CD14-positive monocyte (primary cell): ENCODE measurements around the gene ATP8A1. TPM values are rescaled to one million over a fixed set of nuclear protein-coding genes. Genes with fewer than 3 reads are reported as not detected.

Experiments used
- DNase-seq, 3 donors: peaks; one replicate each; pipeline ENCODE4 v3.0.0-alpha.2; 2011 to 2022
- H2AFZ ChIP-seq: 2 replicates; pipeline ENCODE4 v1.6.0; 2012; ENCODE audit warnings: mild to moderate bottlenecking, low read depth, low read length, inconsistent platforms; ENCODE audit not compliant: insufficient read depth, poor library complexity, severe bottlenecking
- H3K27ac ChIP-seq, 2 donors: 1 replicate in 1 of 2; 2 replicates in 1 of 2; pipeline ENCODE4 v1.5.1; 2012 to 2013; ENCODE audit warnings: low read length in 2 of 2, control low read depth in 1 of 2, inconsistent platforms in 1 of 2, low read depth in 1 of 2, mild to moderate bottlenecking in 1 of 2
- H3K27me3 ChIP-seq, 2 donors: one replicate each; pipeline versions ENCODE4 v1.6.0 to v1.6.1; 2011 to 2013; ENCODE audit warnings: low read length in 2 of 2; ENCODE audit not compliant: control insufficient read depth in 2 of 2, insufficient read depth in 2 of 2
- H3K36me3 ChIP-seq, 2 donors: replicated peaks in 1 of 2; 1 replicate in 1 of 2; 2 replicates in 1 of 2; pipeline versions ENCODE4 v1.5.1 to v1.6.1; 2012 to 2013; ENCODE audit warnings: low read length in 2 of 2, control low read depth in 1 of 2, inconsistent platforms in 1 of 2, mild to moderate bottlenecking in 1 of 2; ENCODE audit not compliant: insufficient read depth in 2 of 2, control insufficient read depth in 1 of 2
- H3K4me1 ChIP-seq, 2 donors: 1 replicate in 1 of 2; 2 replicates in 1 of 2; pipeline versions ENCODE4 v1.5.1 to v1.6.1; 2012 to 2013; ENCODE audit warnings: low read length in 2 of 2, control low read depth in 1 of 2, inconsistent platforms in 1 of 2, mild to moderate bottlenecking in 1 of 2, moderate library complexity in 1 of 2; ENCODE audit not compliant: insufficient read depth in 2 of 2, control insufficient read depth in 1 of 2
- H3K4me2 ChIP-seq: replicated peaks from 2 replicates; pipeline ENCODE3; 2012; ENCODE audit warnings: low read length, moderate library complexity, mild to moderate bottlenecking; ENCODE audit not compliant: poor library complexity, severe bottlenecking; ENCODE audit errors: extremely low read depth
- H3K4me3 ChIP-seq, 3 experiments: fragments of 200-600 bp in 1 of 3; sonication (generic) in 1 of 3; replicated peaks in 1 of 3; 1 replicate in 2 of 3; 2 replicates in 1 of 3; pipeline ENCODE4 v1.5.1; 2011 to 2013; ENCODE audit warnings: low read length in 3 of 3, mild to moderate bottlenecking in 3 of 3, control low read depth in 2 of 3, low read depth in 2 of 3, inconsistent platforms in 1 of 3, moderate library complexity in 1 of 3
- H3K79me2 ChIP-seq: 2 replicates; pipeline ENCODE4 v1.6.0; 2012; ENCODE audit warnings: mild to moderate bottlenecking, control low read depth, inconsistent platforms, low read length, moderate library complexity; ENCODE audit not compliant: insufficient read depth
- H3K9ac ChIP-seq: 2 replicates; pipeline ENCODE4 v1.6.0; 2017; ENCODE audit warnings: low read length, mild to moderate bottlenecking; ENCODE audit not compliant: insufficient read depth, poor library complexity, severe bottlenecking
- H3K9me3 ChIP-seq, 2 donors: replicated peaks in 1 of 2; 1 replicate in 1 of 2; 2 replicates in 1 of 2; pipeline versions ENCODE4 v1.5.1 to v1.6.1; 2012 to 2013; ENCODE audit warnings: low read length in 2 of 2, control low read depth in 1 of 2; ENCODE audit not compliant: control insufficient read depth in 1 of 2, insufficient read depth in 1 of 2
- H4K20me1 ChIP-seq: 2 replicates; pipeline ENCODE4 v1.6.0; 2012; ENCODE audit warnings: mild to moderate bottlenecking, low read length, control low read depth, moderate library complexity; ENCODE audit not compliant: insufficient read depth
- H3K27ac Mint-ChIP-seq, 7 donors: one replicate each; pipeline ENCODE4 v1.8.0; 2020; ENCODE audit warnings: mild to moderate bottlenecking in 7 of 7, mixed read lengths in 7 of 7, moderate library complexity in 6 of 7, inconsistent platforms in 2 of 7
- H3K27me3 Mint-ChIP-seq, 3 donors: one replicate each; pipeline ENCODE4 v1.8.0; 2021 to 2022; ENCODE audit warnings: low read depth in 3 of 3, mild to moderate bottlenecking in 3 of 3, mixed read lengths in 3 of 3, moderate library complexity in 3 of 3, inconsistent platforms in 1 of 3
- H3K36me3 Mint-ChIP-seq, 2 donors: one replicate each; pipeline ENCODE4 v1.8.0; 2020; ENCODE audit warnings: mixed read lengths in 2 of 2, inconsistent platforms in 1 of 2, mild to moderate bottlenecking in 1 of 2
- H3K4me1 Mint-ChIP-seq: one replicate; pipeline ENCODE4 v1.8.0; 2020; ENCODE audit warnings: mild to moderate bottlenecking, mixed read lengths
- H3K4me3 Mint-ChIP-seq, 2 donors: one replicate each; pipeline ENCODE4 v1.8.0; 2020; ENCODE audit warnings: mild to moderate bottlenecking in 2 of 2, mixed read lengths in 2 of 2, moderate library complexity in 1 of 2
- H3K9me3 Mint-ChIP-seq, 7 donors: one replicate each; pipeline ENCODE4 v1.8.0; 2020 to 2022; ENCODE audit warnings: mixed read lengths in 7 of 7, mild to moderate bottlenecking in 6 of 7, moderate library complexity in 6 of 7, inconsistent platforms in 2 of 7
- WGBS: methylation state at CpG from one replicate; pipeline ENCODE4 v1.1.5; 2013; ENCODE audit warnings: missing lambda C conversion rate; ENCODE audit not compliant: insufficient coverage; 5-methylcytosine and 5-hydroxymethylcytosine counted together
- intact Hi-C, 2 donors: fragments of 100-400 bp; cut with micrococcal nuclease; formaldehyde crosslinking; loops; one replicate each; pipeline versions ENCODE4 v1.15.0 to v1.15.1; 2023
- polyA plus RNA-seq, 3 donors: library from polyadenylated mRNA; depleted of rRNA in 1 of 3; unstranded in 2 of 3; stranded (reverse) in 1 of 3; fragments of 300-500 nt in 2 of 3; fragments of >200 nt in 1 of 3; fragmentation: Illumina TruSeq in 2 of 3; gene quantifications; 1 replicate in 2 of 3; 2 replicates in 1 of 3; pipeline ENCODE4 v1.2.3, GENCODE V29; 2012 to 2021
- TF ChIP-seq, protein P1 (sequence below): fragments of 200-600 bp; IDR thresholded peaks from one replicate; pipeline ENCODE4 v1.8.0; 2022; ENCODE audit warnings: antibody characterized with exemption, mild to moderate bottlenecking

Gene ATP8A1
- polyA plus RNA-seq, 3 donors = 2.2 to 10.8 (median 3.2) TPM

DNA sequence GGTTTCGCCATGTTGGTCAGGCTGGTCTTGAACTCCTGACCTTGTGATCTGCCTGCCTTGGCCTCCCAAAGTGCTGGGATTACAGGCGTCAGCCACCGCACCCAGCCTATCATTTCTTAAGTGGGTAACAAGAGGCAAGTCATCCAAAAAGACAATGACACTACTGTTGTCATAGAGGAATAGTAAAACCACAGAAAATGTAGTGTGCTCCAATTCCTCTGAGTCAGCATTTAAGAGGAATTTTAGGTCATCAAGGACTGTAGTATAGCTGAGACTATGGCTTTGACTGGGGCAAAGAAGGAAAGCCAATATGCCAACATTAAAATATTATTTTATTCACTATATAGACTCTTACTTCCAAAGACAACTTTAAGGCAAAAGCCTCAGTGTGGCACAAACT is 48.4 kb downstream of the ATP8A1 start:
- TF ChIP-seq, protein P1, sequence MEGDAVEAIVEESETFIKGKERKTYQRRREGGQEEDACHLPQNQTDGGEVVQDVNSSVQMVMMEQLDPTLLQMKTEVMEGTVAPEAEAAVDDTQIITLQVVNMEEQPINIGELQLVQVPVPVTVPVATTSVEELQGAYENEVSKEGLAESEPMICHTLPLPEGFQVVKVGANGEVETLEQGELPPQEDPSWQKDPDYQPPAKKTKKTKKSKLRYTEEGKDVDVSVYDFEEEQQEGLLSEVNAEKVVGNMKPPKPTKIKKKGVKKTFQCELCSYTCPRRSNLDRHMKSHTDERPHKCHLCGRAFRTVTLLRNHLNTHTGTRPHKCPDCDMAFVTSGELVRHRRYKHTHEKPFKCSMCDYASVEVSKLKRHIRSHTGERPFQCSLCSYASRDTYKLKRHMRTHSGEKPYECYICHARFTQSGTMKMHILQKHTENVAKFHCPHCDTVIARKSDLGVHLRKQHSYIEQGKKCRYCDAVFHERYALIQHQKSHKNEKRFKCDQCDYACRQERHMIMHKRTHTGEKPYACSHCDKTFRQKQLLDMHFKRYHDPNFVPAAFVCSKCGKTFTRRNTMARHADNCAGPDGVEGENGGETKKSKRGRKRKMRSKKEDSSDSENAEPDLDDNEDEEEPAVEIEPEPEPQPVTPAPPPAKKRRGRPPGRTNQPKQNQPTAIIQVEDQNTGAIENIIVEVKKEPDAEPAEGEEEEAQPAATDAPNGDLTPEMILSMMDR = no peak
- no peak overlapping the region for H3K4me3 ChIP-seq
- no peak overlapping the region for H3K27ac Mint-ChIP-seq
- H3K4me3 Mint-ChIP-seq = no peak overlapping the region
- no peak for DNase-seq
- H3K27ac ChIP-seq = no peak overlapping the region
- no peak overlapping the region for H3K9ac ChIP-seq
- peaks cover 0 to 11% of the 10 kb centered on the region in 2 donors for H3K36me3 ChIP-seq
- no CpG with 5 or more reads among the region's 3 CpGs for WGBS
- H2AFZ ChIP-seq = no peak overlapping the region
- no peak overlapping the region for H3K4me2 ChIP-seq
- H3K27me3 ChIP-seq = no peaks in the 10 kb centered on the region
- H3K79me2 ChIP-seq = no peaks in the 10 kb centered on the region
- no peaks in the 10 kb centered on the region for H3K27me3 Mint-ChIP-seq
- H3K4me1 ChIP-seq = no peaks in the 10 kb centered on the region
- no peaks in the 10 kb centered on the region for H3K4me1 Mint-ChIP-seq
- H3K9me3 Mint-ChIP-seq = no peaks in the 10 kb centered on the region
- intact Hi-C loops = no loop called here
- H3K36me3 Mint-ChIP-seq = peaks cover 32 to 33% of the 10 kb centered on the region in 2 donors
- H3K9me3 ChIP-seq = no peaks in the 10 kb centered on the region
- no peaks in the 10 kb centered on the region for H4K20me1 ChIP-seq

DNA sequence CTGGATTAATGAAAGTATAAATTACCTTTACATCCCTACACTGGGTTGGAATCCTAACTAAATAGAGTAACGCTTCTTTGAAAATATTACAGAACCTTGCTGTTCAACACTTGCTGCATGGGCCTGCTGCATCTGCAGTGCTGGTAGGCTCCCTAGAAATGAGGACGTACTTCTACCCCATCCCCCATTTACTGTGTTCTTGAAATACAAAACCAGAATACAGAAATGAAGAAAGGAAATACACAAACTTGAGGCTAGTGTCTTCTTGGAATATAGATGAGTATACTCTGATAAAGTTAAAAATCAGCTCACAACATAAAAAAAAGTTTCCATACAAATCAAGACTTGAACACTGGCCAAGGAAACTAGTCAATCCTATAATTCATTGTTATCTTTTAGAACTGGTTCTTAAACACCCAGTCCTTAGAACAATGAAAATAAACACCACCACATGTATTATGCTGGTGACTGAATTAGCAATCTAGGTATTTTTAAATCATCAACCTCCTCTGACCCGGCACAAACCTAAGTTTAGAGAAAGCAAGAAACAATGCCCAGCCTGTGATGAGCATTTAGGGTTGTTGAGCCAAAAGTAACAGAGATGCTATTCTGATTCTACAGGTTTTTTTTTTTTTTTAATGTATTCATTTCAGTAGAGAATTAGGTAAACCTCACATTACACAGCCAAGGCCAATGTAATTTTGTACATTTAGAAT is 49.7 kb downstream of the ATP8A1 start:
- H2AFZ ChIP-seq = no peak overlapping the region
- 100% methylated on average over 1 of the region's 3 CpGs for WGBS
- H3K4me1 ChIP-seq = no peaks in the 10 kb centered on the region
- Mint-ChIP-seq H3K4me3 (no peak overlapping the region), H3K27ac (no peak overlapping the region), H3K36me3 (peaks cover 25% of the 10 kb centered on the region in 2 donors), H3K27me3 (peaks cover 0 to under 1% (median 0%) of the 10 kb centered on the region in 3 donors), H3K9me3 (no peaks in the 10 kb centered on the region), H3K4me1 (no peaks in the 10 kb centered on the region)
- no peak overlapping the region for H3K9ac ChIP-seq
- peaks cover 0 to 9% of the 10 kb centered on the region in 2 donors for H3K36me3 ChIP-seq
- no peak for DNase-seq
- TF ChIP-seq, protein P1 = no peak
- H3K4me3 ChIP-seq = no peak overlapping the region
- no peaks in the 10 kb centered on the region for H4K20me1 ChIP-seq
- intact Hi-C loops = no loop called here
- no peaks in the 10 kb centered on the region for H3K79me2 ChIP-seq
- no peak overlapping the region for H3K27ac ChIP-seq
- no peaks in the 10 kb centered on the region for H3K9me3 ChIP-seq
- H3K4me2 ChIP-seq = no peak overlapping the region
- H3K27me3 ChIP-seq = no peaks in the 10 kb centered on the region
